Fibroblast of the aortic adventitia (primary cell): ENCODE measurements around the gene WNT3A. TPM values are rescaled to one million over a fixed set of nuclear protein-coding genes. Genes with fewer than 3 reads are reported as not detected.

ENCODE experiments used
- DNase-seq: peaks from one replicate; pipeline ENCODE4 v3.0.0-alpha.2; 2010; ENCODE audit warnings: low read depth
- H3K4me3 ChIP-seq: 2 replicates; pipeline ENCODE4 v1.5.1; 2011; ENCODE audit warnings: low read depth, mild to moderate bottlenecking, control low read depth, low read length, moderate library complexity
- total RNA-seq: library from RNA; depleted of rRNA; stranded (reverse); fragments of >200 nt; gene quantifications from 2 replicates; pipeline ENCODE4 v1.2.3, GENCODE V29; 2012; ENCODE audit warnings: low replicate concordance
- TF ChIP-seq, protein P1 (sequence below): IDR thresholded peaks from 2 replicates; pipeline ENCODE4 v1.5.1; 2011; ENCODE audit warnings: mild to moderate bottlenecking, low read length, control low read depth, inconsistent platforms; ENCODE audit not compliant: insufficient read depth

Gene WNT3A
- total RNA-seq, 1 donor = not detected

DNA sequence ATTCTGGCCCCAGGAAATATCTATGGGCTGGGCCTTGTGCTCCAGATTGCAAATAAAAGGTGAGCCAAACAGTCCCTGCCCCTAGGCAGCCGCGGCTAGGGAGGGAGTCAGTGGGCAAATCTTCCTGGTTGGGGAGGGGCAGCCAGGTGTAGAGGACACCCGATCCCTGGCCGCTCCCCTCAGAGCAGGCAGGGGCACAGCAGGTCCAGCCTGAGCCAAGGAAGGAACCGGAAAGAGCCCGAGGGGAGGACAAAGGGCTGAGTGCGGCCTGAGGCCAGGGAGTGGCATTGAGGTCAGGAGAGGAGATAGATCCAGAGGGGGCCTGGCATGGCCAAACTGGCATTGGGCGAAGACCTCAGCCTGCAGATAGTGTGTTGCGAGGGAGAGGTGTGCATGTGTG, 39.1 kb downstream of the WNT3A start:
- no peak for DNase-seq
- TF ChIP-seq, protein P1, sequence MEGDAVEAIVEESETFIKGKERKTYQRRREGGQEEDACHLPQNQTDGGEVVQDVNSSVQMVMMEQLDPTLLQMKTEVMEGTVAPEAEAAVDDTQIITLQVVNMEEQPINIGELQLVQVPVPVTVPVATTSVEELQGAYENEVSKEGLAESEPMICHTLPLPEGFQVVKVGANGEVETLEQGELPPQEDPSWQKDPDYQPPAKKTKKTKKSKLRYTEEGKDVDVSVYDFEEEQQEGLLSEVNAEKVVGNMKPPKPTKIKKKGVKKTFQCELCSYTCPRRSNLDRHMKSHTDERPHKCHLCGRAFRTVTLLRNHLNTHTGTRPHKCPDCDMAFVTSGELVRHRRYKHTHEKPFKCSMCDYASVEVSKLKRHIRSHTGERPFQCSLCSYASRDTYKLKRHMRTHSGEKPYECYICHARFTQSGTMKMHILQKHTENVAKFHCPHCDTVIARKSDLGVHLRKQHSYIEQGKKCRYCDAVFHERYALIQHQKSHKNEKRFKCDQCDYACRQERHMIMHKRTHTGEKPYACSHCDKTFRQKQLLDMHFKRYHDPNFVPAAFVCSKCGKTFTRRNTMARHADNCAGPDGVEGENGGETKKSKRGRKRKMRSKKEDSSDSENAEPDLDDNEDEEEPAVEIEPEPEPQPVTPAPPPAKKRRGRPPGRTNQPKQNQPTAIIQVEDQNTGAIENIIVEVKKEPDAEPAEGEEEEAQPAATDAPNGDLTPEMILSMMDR = no peak
- no peak overlapping the region for H3K4me3 ChIP-seq

DNA sequence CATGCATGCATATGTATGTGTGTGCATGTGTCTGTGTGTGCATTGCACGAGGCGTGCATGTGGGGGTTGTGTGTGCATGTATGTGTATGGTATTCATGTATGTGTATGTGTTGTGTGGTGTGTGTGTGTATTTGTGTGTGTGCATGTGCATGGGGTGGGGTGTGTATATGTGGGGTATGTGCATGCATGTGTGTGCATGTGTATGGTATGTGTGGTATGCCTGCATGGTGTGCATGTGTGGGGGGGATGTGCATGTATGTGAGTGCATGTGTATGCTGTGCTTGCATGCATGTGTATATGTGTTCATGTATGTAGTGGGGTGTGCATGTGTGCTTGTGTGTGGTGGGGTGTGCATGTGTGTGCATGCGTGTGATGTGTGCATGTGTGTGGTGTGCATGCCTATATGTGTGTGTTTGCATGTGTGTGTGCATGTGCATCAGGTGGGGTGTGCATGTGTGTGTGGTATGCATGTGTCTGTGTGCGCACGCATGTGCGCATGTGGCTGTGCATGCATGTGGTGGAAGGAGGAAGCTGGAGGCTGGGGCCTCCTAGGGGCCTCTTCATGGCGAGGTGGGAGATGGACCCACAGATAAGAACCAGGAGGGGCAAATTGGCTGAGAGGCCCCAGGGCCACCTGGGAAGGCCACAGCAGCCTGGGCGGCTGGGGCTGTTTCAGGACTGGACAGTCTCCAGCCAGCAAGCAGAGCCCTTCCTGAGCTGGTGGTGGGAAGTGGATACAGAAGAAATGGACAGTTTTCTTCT, 39.8 kb downstream of the WNT3A start:
- no peak overlapping the region for H3K4me3 ChIP-seq
- TF ChIP-seq, protein P1 = no peak
- no peak for DNase-seq

DNA sequence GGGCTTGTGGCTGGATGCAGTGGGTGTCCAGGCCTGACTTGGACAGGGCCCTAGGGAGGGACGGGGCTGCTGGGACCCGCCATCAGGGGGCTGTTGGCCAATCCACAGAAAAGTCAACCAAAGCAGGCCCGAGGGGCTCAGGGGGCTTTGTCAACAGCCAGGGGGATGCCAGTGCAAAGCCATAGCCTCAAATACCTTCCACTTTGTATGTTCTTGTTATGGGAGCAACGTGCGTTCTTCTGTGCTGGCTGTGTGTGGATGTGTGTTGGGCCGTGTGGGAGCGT, 40.3 kb downstream of the WNT3A start:
- DNase-seq = no peak
- H3K4me3 ChIP-seq = no peak overlapping the region
- TF ChIP-seq, protein P1 = no peak

DNA sequence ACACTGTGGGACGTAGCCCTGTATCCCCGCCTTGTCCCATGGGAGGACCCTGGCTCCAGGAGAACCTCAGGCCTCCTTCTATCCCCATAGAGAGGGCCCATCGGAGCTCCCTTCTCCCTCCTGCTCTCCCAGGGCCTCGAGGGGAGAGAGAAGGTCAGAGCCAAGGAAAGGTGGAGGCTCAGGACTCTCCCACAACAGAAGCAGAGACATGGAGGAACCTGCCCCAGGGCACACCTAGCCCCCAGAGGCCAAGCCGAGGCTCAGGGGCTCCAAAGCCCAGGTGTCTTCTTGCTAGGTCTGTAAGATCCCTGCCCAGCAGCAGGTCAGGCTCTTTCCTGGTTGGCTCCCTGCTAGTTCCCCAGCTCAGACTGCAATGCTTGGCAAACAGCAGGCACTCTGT, 41.3 kb downstream of the WNT3A start:
- DNase-seq = no peak
- H3K4me3 ChIP-seq = no peak overlapping the region

DNA sequence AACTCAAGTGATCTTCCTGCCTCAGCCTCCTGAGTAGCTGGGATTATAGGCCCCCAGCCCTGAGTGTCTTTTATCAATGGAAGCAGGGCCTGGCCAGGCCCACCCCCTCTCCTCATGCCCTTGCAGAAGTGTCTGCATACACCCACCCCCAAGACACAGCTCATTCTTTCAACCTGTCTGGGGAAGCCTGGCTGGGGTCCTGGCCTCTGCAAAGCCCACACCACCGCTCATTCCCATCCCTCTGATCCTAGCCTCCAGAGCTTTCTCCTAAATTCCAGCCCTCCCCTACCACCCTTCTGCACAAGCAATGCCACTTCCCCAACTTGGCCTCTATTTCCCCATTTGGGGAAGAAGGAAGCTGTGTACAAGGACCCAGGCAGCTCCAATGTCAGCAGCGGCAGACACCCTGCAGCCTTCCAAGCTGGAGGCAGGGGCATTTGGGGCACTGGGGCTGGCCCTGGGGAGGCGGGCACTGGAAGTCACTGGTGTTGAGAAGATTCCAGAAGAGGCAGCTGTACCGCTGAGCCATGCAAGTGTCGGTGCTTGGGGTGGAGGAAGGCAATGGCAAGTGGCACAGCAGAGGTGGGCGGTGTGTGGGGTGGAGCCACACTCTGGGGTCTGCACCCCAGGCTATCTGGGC, 42.0 kb downstream of the WNT3A start:
- no peak overlapping the region for H3K4me3 ChIP-seq
- DNase-seq = no peak
- TF ChIP-seq, protein P1 = no peak

More for the DNA sequence above, 41.3 kb downstream of the WNT3A start:
- TF ChIP-seq, protein P1 = no peak

DNA sequence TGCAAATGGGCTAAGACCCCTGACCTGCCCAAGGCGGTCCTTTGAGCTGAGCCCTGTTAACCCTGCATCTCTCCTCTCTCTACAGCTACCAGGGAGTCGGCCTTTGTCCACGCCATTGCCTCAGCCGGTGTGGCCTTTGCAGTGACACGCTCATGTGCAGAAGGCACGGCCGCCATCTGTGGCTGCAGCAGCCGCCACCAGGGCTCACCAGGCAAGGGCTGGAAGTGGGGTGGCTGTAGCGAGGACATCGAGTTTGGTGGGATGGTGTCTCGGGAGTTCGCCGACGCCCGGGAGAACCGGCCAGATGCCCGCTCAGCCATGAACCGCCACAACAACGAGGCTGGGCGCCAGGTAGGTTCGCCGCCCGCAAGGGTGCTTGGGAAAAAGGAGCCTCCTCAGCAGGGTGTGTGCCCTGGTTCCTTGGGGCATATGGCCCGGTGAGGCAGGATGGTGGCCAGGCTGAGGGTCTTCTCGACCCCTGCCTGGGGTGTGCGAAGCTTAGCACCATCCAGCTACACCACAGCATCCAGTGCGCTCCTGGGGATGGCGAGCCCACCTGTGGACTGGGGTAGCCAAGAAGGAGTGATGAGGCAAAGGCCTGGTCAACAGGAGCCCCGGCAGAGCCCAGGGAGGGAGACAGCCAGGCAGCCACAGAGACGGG, 43.9 kb downstream of the WNT3A start:
- H3K4me3 ChIP-seq = no peak overlapping the region
- TF ChIP-seq, protein P1 = no peak
- DNase-seq = no peak
